Loucy (cell line): ENCODE data around the gene ANKRD13C.

Experiments
- EZH2phosphoT487 ChIP-seq: fragments of 200-600 bp; IDR thresholded peaks from 2 replicates; pipeline ENCODE4 v1.6.1; 2018; ENCODE audit warnings: antibody characterized with exemption, mild to moderate bottlenecking, moderate library complexity, borderline replicate concordance
- TF ChIP-seq, protein P1 (sequence below): fragments of 200-600 bp; sonication (generic); conservative IDR thresholded peaks from 2 replicates; pipeline ENCODE4 v1.5.1; 2014; ENCODE audit warnings: mild to moderate bottlenecking, antibody characterized with exemption, low read length

DNA sequence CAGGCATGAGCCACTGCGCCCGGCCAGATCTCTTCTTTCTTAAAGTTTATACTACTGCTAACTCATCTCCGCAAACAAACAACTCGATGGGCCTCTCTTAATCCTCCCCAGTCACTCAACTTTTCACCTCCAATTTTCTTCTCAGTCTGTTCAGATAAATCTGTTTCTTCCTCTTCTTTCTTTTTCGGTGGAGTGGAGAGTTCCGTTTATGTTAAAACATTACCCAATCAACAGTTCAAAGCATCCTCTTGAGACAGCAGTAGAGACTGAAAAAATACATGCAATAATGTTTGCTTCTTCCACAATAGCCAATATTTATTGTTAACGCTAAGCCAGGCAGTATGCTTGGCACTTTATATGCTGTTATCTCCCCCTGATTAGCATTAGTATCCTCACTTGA is 1.4 kb upstream of the ANKRD13C start:
- TF ChIP-seq, protein P1, sequence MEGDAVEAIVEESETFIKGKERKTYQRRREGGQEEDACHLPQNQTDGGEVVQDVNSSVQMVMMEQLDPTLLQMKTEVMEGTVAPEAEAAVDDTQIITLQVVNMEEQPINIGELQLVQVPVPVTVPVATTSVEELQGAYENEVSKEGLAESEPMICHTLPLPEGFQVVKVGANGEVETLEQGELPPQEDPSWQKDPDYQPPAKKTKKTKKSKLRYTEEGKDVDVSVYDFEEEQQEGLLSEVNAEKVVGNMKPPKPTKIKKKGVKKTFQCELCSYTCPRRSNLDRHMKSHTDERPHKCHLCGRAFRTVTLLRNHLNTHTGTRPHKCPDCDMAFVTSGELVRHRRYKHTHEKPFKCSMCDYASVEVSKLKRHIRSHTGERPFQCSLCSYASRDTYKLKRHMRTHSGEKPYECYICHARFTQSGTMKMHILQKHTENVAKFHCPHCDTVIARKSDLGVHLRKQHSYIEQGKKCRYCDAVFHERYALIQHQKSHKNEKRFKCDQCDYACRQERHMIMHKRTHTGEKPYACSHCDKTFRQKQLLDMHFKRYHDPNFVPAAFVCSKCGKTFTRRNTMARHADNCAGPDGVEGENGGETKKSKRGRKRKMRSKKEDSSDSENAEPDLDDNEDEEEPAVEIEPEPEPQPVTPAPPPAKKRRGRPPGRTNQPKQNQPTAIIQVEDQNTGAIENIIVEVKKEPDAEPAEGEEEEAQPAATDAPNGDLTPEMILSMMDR = no peak
- no peak for TF ChIP-seq EZH2phosphoT487
